Panc1 (cell line): ENCODE data around the gene EPS8L1. TPM values are rescaled to one million over a fixed set of nuclear protein-coding genes. Genes with fewer than 3 reads are reported as not detected.

Experiments
- ATAC-seq: fragments of 200-7000 bp; cut with Tn5 transposase; 2 replicates; pipeline ENCODE4 v1.9.1; 2020; ENCODE audit warnings: mild to moderate bottlenecking, moderate library complexity
- BruUV-seq: library from RNA; stranded (reverse); fragments of 400-500 nt; replicated peaks from 2 replicates; lab custom pipeline; 2021; lab: Mats Ljungman, UMichigan
- CTCF ChIA-PET: fragments of 300-600 bp; sonication (Branson Sonifier 250); formaldehyde crosslinking; loops from one replicate; lab custom pipeline; 2022; ENCODE audit warnings: antibody characterized with exemption; lab: Charles Lee
- POLR2A ChIA-PET: fragments of 300-600 bp; sonication (Branson Sonifier 250); formaldehyde crosslinking; loops from one replicate; lab custom pipeline; 2022; ENCODE audit warnings: antibody characterized with exemption; lab: Charles Lee
- DNase-seq: peaks from one replicate; pipeline ENCODE4 v3.0.0-alpha.2; 2010; ENCODE audit warnings: low read depth, low spot score
- H3K27ac ChIP-seq: 2 replicates; pipeline ENCODE4 v1.5.1; 2011; ENCODE audit warnings: mild to moderate bottlenecking, low read length, inconsistent platforms
- H3K27me3 ChIP-seq: fragments of 200-500 bp; sonication (Bioruptor generic); 2 replicates; pipeline ENCODE4 v1.6.0; 2014; ENCODE audit warnings: low read length, inconsistent platforms; ENCODE audit not compliant: control insufficient read depth, insufficient read depth
- H3K36me3 ChIP-seq: fragments of 200-500 bp; sonication (Bioruptor generic); 2 replicates; pipeline ENCODE4 v1.5.1; 2014; ENCODE audit warnings: inconsistent platforms, mild to moderate bottlenecking, low read length, moderate library complexity; ENCODE audit not compliant: control insufficient read depth, insufficient read depth
- H3K4me1 ChIP-seq: 2 replicates; pipeline ENCODE4 v1.5.1; 2011; ENCODE audit warnings: inconsistent platforms, mild to moderate bottlenecking, low read length, moderate library complexity; ENCODE audit not compliant: control insufficient read depth, insufficient read depth
- H3K4me3 ChIP-seq, 2 experiments: 2 replicates each; pipeline ENCODE4 v1.5.1; 2011 to 2012; ENCODE audit warnings: low read depth in 2 of 2, low read length in 2 of 2, mild to moderate bottlenecking in 2 of 2, inconsistent platforms in 1 of 2, moderate library complexity in 1 of 2
- H3K9me3 ChIP-seq: fragments of 200-500 bp; sonication (Bioruptor generic); 2 replicates; pipeline ENCODE4 v1.5.1; 2014; ENCODE audit warnings: low read depth, mild to moderate bottlenecking, inconsistent platforms, low read length, moderate library complexity; ENCODE audit not compliant: control insufficient read depth, insufficient read depth
- CTCF ChIP-seq: fragments of 450-650 bp; IDR thresholded peaks from 2 replicates; pipeline ENCODE4 v1.5.1; 2017; ENCODE audit warnings: mild to moderate bottlenecking
- POLR2AphosphoS5 ChIP-seq: IDR thresholded peaks from 2 replicates; pipeline ENCODE4 v1.6.1; 2012; ENCODE audit warnings: mild to moderate bottlenecking, low read depth, low read length, moderate library complexity
- REST ChIP-seq, 2 experiments: IDR thresholded peaks; 2 replicates each; pipeline ENCODE4 v1.6.1; 2011 to 2012; ENCODE audit warnings: low read depth in 2 of 2, control low read depth in 1 of 2, low read length in 1 of 2, mild to moderate bottlenecking in 1 of 2, moderate library complexity in 1 of 2; ENCODE audit not compliant: insufficient read depth in 1 of 2
- SIN3A ChIP-seq: IDR thresholded peaks from 2 replicates; pipeline ENCODE4 v1.6.1; 2012; ENCODE audit warnings: low read depth, mild to moderate bottlenecking, low read length, moderate library complexity, borderline replicate concordance; ENCODE audit not compliant: insufficient read depth
- TCF7L2 ChIP-seq: IDR thresholded peaks from 2 replicates; pipeline ENCODE4 v1.6.1; 2011; ENCODE audit warnings: mild to moderate bottlenecking, low read depth, low read length, inconsistent platforms
- in situ Hi-C: cut with HindIII; loops from 2 replicates; pipeline ENCODE4 v1.10.0; 2016; ENCODE audit warnings: low sequenced_read_pairs, low pct_unique_long_range_greater_than_20kb
- intact Hi-C: fragments of 100-400 bp; cut with micrococcal nuclease; formaldehyde crosslinking; loops from one replicate; pipeline ENCODE4 v1.10.0; 2022; ENCODE audit not compliant: unreplicated experiment
- total RNA-seq: library from RNA; stranded (reverse); gene quantifications from one replicate; pipeline ENCODE4 v1.2.1, GENCODE V29; 2021; ENCODE audit not compliant: unreplicated experiment

The EPS8L1 gene
- total RNA-seq, 1 experiment from 2014 or later, result 11.0 TPM

GRCh38 chr19:55044286-55044685 is 31.4 kb upstream of the EPS8L1 start:
- POLR2A ChIA-PET, result interaction anchor here (0.8 kb wide), 1 partner anchor 36 kb away, joined by 4 read pairs; no protein-coding TSS in a partner anchor
- no TSS peak for BruUV-seq
- H3K36me3 ChIP-seq, result no peaks in the 10 kb centered on the region; the same call in 1 of the 2 replicates

More at GRCh38 chr19:55044286-55044685, 31.4 kb upstream of the EPS8L1 start:
- in situ Hi-C loops (no loop called here), intact Hi-C loops (no loop called here)
- Histone ChIP-seq H3K9me3 (no peaks in the 10 kb centered on the region), H3K27ac (no peak overlapping the region), H3K4me3 (no peak overlapping the region), H3K4me1 (no peaks in the 10 kb centered on the region), H3K27me3 (no peaks in the 10 kb centered on the region)
- DNase-seq, result no peak
- ATAC-seq, result no peak
- TF ChIP-seq CTCF (no peak), REST (IDR thresholded peaks at IDR 0.05; ENCODE audit: insufficient read depth in 1 of 2, low read depth in 2 of 2, low read length in 1 of 2) (no peak), SIN3A (no peak), POLR2AphosphoS5 (no peak), TCF7L2 (no peak)
- CTCF ChIA-PET, result no interaction called here
